CD4-positive, alpha-beta T cell treated with Interleukin-10 for 1 hour (primary cell): ENCODE results near the gene GALNT14.

ENCODE experiments used
- DNase-seq: peaks from one replicate; pipeline ENCODE4 v3.0.0-alpha.2; 2020

Gene GALNT14

DNA sequence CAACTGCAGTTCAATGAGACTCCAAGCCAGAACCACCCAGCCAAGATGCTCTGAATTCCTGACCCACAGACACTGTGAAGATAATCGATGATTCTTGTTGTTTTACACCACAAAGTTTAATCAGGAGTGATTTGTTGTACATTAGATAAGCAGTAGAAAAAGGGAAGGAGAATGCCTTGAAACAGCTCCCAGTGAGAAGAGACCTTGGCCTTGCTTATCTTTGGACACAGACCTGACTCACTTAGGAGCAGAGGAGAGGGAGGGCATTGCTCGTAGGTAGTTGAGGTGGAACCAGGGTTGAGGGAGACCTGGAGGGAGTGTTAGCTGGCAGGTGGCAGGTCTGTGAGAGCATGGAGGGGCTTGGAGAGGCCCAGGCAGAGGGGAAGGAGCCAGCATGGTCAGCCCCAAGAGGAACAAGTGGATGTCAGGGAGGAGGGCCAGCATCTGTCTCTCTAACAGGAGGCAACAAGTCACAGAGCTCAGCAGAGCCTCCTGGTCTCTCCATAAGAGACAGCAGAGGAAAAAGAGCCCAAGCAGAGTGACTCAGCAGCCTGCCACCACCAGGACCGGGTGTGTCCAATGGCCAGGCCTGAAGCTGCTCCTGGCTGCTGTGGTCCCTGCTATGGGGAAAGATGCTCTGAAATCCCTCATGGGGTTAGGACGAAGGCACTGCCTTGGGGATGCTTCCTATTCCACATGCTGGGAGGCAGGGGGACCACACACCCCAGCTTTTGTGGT is 169.4 kb downstream of the GALNT14 start:
- DNase-seq = no peak

DNA sequence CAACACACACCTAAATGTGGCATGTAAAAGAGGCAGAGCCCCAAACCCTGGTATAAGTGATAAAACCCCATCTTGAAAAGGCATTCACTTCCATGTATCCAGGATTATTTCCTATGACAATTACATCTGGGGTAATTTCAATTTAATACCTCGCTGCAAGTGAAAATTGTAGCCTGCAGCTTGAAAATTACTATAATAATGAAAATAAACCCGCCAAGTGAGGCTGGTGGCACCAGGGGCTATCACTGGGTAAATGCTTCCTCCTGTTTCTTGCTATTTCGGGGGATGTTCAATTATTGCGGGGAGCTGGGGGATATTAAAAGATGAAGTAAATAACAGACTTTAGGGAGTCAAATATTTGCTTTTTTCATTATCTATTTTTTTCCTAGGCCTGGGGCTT is 171.5 kb downstream of the GALNT14 start:
- DNase-seq = no peak

DNA sequence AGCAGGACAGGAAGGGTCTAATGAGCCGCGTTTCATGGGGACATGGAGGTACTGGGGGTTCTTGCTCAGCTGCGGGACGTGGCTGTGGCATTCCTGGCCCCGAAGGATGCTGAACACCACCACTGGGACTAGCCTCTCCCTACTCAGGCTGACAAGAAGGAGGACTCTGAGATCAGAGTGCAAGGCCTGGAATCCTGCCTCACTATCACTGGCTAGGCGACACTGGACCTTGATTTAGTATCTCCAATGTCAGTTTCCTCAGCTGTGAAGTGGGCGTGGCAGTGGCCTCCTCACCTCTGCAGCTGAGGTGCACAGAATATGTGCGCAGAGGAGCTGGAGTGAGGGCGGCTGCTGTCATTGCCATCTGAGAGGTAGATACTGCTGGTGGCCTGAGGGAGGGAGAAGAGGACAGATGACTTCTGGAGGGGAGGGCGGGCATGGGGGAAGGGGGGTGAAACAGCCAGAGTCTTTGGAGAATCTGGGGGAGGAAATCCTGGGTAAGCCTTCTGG is 173.2 kb downstream of the GALNT14 start:
- no peak for DNase-seq

DNA sequence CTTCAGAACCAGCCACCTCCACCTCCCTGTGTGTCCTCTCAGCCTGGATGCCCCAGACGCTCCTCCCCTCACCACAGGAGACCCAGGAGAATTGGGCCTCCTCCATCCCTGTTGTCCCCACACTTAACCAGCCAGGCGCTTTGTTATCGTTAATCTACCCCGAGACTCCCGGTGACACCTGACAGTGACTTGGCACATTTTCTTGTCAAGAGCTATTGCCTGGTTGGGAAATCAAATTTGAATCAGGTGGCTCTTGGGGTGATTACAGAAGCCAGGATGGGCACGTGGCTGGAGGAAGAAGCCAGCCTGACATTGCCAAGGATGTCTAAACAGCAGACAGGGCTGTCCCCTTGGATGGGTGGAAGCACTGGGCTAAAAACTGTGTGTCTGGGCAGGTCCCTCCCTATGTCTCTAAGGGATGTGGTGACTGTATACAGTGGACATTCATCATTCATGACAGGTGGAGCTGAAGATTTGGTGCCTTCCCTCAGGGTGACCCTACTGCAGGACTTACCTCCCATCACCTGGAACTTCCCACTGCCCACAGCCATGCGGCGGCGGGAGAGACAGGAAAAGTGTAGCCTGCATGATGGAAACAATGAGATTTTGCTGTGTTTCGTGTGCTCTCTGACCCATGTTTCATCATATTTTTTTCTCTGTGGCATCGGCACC is 173.8 kb downstream of the GALNT14 start:
- DNase-seq = no peak

DNA sequence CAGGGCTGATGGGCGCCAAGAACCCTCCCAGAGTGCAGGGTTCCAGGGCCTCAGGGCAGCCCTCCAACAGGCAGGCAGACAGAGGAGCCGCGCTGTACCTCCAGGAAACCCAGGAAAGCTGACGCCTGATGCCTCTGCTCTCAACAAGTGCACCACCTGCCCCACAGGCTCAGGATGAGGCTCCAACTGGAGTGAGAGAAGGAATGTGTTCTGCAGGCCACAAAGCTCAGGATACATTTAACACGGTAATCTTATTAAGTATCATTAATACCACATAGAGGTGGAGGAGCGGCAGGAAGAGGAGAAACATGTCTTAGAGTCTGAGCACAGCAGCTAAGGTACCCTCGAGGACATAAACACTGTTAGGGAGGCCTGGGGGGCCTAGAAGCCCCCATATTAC is 175.1 kb downstream of the GALNT14 start:
- no peak for DNase-seq

DNA sequence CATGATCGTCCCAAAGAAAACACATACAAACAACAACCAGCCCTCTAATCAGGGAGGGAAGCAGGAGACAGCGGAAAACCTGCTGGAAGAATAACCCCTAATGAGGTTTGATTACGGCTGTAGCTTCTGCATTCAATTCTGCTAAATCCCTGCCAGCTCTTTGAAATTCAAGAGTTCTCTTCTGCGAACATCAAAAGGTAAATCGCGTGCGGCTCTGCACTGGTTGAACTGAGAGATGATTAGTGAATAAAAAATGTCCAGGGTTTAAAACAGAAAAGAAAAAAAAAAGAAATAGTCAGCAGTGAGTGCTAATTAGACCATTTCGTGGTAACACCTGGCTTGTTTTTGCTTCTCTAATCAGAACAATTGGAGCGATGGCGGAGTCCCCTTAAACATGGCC is 178.0 kb downstream of the GALNT14 start:
- no peak for DNase-seq

DNA sequence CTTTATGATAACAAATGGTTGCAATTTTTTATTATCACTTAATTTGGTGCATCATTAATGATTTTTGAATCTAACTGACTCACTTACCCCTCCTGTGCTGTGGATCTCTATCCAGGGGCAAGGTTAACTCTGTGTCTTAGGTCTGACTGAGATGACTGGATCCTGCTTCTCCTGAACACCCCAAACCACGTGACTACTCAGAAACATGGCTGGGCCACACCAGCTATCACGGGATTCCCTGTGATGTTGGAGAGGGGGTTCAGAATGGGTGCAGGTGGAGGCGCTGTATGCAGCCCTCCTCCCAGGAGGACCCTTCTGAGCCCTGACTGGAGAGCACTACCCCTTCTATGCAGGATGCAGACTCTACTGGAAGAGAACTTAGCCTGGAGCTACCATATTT is 178.6 kb downstream of the GALNT14 start:
- DNase-seq = no peak

DNA sequence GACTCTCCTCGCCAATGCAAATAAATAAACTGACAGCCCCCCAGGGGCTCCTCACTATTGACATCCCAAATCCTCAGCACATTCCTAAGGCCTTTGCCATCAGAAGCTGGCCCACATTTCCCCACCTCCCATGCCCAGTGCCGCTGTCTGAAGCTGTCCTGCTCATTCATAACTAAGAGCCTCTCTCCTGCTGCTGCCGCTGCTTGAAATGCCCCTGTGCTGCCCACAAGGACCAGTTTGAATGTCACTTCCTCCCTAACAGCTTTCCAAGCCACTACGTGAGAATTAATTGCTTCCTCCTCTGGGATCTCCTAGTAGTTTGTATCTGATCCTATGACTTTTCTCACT is 179.3 kb downstream of the GALNT14 start:
- DNase-seq = no peak

DNA sequence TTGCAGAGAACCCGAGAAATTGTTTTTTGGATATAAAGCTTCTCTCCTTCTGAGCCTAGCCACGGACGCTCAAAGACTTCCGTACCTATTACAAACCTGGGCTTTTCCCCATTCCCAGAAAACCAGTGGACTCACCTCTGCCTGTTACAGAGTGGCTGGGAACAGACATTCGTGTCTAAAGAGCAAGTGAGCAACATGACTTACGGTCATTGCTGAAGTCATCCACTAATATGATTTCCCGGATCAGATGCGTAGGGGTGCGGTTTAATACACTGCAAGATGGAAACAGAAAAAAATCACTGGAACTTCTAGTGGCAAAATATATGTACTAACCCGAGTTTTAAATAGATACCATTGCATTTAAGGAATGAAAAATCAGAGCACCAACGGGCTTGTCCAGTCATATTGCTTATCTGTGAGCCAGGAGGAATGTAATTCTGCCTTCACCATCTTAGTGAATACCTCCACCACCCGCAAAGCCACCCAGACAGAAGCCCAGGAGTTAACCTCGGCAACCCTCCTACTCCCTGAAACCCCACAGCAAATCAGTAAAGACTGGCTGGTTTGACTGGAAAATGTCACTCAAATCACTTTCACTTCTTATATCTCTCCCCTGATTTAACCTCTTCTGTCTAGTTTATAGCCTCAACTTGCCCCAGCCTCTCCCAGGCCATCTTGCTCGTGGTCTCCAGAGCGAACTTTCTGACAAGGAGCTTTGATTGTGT is 179.9 kb downstream of the GALNT14 start:
- DNase-seq = no peak

DNA sequence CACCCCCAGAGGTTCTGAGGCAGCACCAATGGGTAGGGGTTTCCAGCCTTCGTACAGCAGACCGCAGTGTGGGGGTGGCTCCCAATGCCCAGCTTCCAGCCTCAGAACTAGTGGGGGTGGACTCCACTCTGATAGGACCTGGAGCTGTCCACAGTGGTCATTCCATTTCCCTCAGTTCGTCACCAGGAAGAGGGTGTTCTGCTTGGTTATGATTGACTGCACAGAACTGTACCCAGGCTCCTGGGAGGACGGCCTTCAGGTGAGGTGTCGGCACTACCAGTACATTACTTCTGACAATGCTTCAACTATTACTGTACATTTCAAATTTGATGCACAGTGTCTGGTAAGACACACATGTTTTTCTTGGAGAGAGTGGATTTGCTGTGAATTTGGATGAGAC is 180.6 kb downstream of the GALNT14 start:
- no peak for DNase-seq

DNA sequence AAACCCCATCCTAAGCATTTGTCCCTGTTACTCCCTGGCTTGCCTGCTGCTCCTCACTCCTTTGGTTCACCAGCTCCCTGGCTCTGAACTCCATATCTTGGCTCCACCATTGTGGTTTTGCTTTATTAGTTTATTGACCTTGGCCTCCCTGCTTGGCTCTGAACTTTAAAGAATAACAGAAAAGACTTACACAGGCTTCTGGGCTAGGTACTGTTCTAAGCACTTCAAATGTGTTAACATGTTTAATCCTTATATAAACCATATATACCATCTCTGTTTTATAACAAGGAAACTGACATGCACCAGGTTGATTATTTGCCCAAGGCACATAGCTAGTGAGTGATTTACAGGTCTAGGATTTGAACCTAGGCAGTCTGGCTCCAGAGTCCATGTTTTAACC is 181.2 kb downstream of the GALNT14 start:
- no peak for DNase-seq

DNA sequence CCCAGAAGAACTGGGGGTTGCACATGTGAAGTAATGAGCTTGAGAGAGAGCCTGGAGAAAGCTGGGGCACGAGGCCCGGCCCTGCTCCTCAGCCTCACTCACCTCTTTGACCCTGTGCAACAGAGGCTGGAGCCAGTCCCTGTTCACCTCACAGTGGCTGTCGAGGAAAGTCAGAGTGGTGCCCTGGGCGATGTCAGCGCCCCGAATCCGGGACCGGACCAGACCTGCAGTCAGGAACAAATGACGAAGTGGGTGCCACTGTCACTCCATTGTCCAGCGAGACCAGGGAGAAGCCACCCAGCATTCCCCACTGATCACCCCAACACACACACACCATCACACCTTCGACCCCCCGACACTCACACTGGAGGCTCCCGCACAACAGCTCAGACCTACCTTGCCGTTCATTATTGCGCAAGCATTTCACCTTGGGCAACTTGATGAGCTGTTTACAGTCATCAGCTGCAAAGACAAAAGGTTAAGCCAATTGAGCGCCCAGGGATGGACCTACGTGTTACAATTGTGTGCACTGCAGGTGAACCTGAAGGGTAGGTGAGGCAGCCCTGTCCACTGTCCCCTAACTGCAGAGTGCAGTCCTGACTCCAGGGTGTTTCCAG is 182.6 kb downstream of the GALNT14 start:
- DNase-seq = no peak

DNA sequence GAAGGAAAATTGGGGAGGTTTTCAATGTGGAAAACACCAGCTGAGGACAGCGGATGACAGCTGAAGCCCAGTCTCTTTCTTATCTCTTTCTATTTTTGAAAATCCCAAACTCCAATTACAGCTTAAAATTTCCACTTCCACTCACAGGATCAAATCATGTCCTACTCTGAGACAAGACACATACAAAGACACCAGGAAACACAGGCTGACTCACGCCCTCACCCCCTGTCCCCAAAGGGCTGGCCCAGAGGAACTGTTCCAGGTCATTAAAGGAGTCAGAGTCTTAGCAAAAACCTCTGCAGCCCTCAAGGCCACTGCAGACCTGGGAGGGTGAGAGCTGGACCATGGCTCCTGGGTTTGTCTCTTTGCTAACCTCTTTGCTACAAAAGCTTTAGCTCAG is 187.9 kb downstream of the GALNT14 start:
- DNase-seq = no peak

DNA sequence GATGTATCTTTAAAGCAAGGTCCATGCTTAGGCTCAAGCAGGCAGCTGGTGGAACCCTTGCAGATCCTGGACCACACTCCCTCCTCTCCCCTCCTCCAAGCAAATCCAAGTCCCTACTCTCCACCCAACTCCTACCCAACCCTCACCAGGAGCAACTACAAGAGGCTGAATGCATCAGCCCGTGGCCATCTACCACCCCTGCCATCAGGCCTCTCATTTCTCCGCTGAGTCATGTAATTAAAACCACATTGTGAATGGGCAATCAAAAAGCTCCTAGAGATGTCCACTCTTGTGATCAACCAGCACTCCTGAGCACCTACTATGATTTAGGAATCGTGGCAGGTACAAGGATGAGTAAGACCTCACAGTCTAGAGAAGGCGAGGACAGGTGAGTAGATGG is 188.8 kb downstream of the GALNT14 start:
- no peak for DNase-seq

DNA sequence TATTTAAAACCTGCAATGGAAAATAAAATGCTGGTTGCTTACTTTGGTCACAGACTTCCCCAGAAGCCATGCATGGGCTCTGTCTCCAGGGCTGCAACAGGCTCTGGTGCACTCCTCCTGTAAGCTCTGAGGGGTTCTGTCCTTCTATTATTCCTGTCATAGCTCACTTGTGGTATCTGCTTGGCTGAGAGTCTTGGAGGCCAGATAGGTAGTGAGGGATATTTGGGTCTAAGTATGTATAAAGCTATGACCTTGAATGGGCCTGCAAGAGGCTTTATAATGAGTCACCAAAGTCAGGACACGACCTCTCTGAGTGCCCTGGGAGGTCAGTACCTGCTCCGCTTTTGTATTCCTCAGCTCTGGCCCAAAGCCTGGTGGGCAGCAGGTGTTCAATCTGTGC is 189.4 kb downstream of the GALNT14 start:
- DNase-seq = no peak

DNA sequence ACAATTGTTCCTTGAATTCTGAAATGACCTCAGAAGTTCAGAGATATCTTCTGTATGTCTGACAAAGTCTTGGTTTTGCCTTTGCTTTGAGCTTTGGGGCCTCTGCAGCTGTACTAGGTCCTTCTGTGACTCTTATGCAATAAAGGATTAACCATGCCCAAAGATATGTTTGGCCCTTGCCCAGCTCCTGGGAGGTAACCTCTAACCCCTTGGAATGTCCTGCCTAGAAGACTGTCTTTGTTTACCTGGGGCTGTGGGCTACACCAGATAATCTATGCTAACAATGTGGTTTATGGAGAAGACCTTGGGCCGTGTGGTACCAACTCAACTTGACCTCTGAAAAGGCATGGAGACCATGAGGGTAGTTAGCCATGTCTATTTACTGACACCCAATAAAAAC is 190.1 kb downstream of the GALNT14 start:
- no peak for DNase-seq

DNA sequence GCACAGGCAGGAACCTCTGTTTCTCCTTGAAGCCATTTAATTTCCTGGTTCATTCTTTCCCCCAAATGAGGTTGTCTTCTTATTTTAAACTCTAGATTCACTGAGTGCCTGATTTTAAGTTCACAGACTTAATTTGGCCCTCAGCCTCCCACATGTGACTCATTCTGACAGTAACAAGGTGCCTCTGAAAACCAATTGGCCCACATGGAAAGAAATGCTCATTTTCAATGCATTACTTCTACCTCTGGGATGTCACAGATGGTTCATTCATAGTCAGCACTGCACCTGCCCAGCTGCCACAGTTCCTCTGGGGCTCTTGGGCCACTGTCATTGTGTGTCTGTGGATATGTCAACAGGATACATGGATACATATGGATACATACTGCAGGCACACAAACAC is 190.6 kb downstream of the GALNT14 start:
- no peak for DNase-seq

DNA sequence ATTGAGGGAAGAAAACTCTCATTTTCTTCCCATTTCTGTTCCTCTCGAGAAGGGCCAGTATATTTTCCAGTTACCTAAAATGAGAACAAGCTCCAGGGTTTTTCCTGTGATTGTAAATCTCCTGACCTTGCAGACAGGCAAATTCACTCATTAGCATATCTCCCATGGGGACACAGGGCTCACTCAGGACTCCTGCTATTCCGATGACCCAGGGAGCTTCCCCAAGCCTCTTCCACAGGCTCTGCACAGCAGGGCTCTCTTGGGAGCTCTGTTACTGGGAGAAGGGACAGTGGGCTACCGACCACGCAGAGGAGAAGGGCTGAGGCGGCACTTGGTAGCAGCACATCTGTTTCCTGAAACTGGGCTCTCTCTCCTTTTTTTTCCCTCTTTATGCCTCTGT is 195.8 kb downstream of the GALNT14 start:
- DNase-seq = no peak

DNA sequence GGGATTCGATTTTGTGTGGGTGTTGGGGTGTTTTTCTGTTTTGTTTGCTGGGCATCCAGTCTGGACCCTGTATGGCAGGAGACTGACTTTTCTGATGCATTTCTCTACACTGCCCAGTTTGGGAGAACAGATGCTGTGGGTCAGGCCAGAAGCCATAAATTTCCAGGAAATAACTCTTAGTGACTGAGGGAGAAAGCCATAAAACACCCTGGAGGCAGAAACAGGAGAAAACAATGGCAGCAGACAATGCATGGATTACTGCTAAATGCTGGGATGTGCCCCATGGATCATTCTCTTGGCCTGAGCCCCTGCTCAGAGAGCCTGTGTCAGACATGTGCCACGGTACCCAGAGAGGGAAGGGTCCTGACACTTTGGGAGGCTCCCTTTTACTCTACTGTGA is 197.4 kb downstream of the GALNT14 start:
- no peak for DNase-seq

DNA sequence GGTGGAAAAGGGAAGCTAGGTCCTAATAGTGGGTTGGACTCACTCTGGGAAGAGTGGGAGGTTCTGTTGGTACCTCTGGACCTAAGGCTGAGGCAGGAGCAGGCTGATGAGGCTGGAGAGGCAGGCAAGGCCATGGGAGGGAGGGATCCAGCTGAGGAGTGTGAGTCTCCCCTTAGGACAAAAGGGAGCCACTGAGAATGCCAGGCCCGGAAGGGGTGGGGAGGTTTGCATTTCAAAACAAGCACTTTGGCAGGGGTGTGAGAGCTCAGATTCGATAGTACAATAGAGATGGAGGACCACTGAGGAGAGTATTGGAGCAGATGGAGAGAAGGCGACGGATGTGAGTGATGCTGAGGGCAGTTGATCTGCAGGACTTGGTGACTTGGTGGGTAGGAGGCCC is 198.9 kb downstream of the GALNT14 start:
- DNase-seq = no peak

DNA sequence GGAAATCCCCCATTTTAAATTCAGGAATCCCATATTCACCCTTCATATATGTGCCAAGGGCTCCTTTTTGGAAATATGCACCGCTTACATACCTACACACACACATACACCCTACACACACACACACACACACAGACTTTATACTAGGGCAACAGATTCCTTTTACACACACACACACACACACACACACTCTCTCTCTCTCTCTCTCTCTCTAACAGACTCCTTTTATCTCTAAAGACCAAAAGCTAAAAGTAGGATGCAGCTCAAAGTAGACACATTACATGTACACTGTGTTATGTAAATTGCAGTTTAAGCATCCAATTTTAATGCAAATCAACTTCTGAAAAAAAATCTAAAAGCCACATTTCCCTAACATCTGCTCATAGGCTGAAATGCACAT is 200.0 kb downstream of the GALNT14 start:
- DNase-seq = no peak

DNA sequence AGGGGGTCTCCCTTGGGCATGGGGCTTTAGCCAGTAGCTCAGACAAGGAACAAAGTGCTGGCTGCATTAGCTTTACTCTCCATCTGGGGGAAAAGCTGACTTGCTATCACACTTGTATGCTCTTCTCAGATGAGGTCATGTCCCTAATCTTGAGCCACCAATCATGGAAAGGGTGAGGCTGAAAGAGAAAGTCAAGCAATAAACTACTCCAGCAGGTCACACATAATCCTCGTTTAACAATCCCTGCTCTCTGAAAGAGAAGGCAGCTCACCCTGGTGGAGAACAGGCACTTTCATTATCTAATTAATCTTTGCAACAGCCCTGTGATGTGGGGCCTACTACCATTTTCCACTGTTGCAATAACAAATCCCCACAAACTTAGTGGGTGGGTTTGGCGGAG is 201.3 kb downstream of the GALNT14 start:
- no peak for DNase-seq

DNA sequence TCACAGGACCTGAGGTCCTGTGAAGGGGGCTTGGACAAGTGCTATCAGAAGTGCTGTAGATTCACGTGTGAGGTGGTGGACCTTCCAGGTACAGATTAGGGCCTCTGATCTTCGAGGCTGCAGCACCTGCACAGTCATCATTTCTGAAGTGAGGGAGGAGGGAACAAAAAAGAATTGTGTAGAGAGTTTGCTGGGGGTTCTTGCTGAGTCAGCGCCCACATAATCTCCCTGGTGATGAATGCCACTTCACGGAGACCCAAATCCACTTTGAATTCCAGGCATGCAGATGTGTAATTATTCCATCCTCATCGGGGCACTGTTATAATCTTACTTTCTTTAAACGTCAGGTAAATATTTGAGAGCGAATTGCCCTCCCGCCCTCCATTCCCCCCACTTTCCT is 202.4 kb downstream of the GALNT14 start:
- DNase-seq = no peak

DNA sequence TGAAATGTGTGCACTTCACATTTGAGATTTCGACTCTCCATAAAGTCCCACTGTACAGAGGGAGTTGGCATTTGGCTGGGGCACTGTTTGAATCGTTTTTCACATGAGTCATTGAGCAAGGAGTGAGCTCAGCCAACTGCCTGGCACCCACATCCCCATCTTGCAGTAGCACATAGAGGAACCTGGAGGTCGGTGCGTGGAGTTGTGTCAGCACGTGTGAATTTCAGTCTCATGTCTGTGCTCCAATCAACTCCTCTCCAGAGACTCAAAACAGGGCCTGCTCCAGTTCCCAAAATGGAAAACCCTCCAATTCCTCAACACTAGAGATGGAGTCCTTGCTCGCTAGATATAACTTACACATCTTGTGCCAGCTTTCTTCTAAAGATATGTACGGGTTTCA is 204.2 kb downstream of the GALNT14 start:
- DNase-seq = no peak
